Measurements from ENCODE around the gene ZNF799. TPM values are rescaled to one million over a fixed set of nuclear protein-coding genes. Genes with fewer than 3 reads are reported as not detected.
A peak's percentile ranks its signal among the peaks of the same experiment; 100 is the strongest.
"Not testable (repeated sequence)": the region's sequence is repeated elsewhere in the genome, so short reads cannot be mapped to it uniquely, and the experiment has no call there.

The ZNF799 gene
- total RNA-seq, 2 experiments from 2014 or later: 4.2 to 4.7 TPM

GRCh38 chr19:12399901-12400632, 1.0 kb downstream of the ZNF799 start:
- intact Hi-C loops (cut with micrococcal nuclease): loop anchor here (1.0 to 2.0 kb wide), 3 partner anchors 41 to 106 kb away; partner anchors contain the start of genes ZNF44 and ZNF443
- H3K27me3 Mint-ChIP-seq; H3K4me1 Mint-ChIP-seq (ENCODE audit: low read depth); CTCF ChIA-PET; H3K9me3 Mint-ChIP-seq: not testable (repeated sequence)
- Mint-ChIP-seq H3K36me3 (peaks cover 14% of the 10 kb centered on the region), H3K4me3 (peak overlapping the region; percentile 90), H3K27ac (peak overlapping the region; percentile 60)
- POLR2A ChIA-PET: interaction anchor here (0.6 to 1.8 kb wide), 2 partner anchors 67 to 204 kb away, joined by 3 to 11 read pairs; partner anchors contain the start of gene ZNF563
- peak; percentile 61 for DNase-seq

- H3K27ac Mint-ChIP-seq, CTCF ChIA-PET: not testable (repeated sequence)
- H3K9me3 Mint-ChIP-seq: peaks cover 60% of the 10 kb centered on the region
Measured at GRCh38 chr19:12391148-12391547, 9.9 kb downstream of the ZNF799 start.

GRCh38 chr19:12386365-12386764, 14.7 kb downstream of the ZNF799 start:
- H3K27me3 Mint-ChIP-seq, H3K4me3 Mint-ChIP-seq: not testable (repeated sequence)

More at GRCh38 chr19:12391148-12391547, 9.9 kb downstream of the ZNF799 start:
- H3K4me3 Mint-ChIP-seq; POLR2A ChIA-PET; DNase-seq; H3K27me3 Mint-ChIP-seq; H3K4me1 Mint-ChIP-seq (ENCODE audit: low read depth); intact Hi-C loops (cut with micrococcal nuclease): not testable (repeated sequence)
- H3K36me3 Mint-ChIP-seq: peaks cover 68% of the 10 kb centered on the region

GRCh38 chr19:12380444-12380737, 20.7 kb downstream of the ZNF799 start:
- intact Hi-C loops (cut with micrococcal nuclease): no loop called here
- CTCF ChIA-PET: no interaction called here
- H3K9me3 Mint-ChIP-seq: peaks cover 71% of the 10 kb centered on the region

More at GRCh38 chr19:12386365-12386764, 14.7 kb downstream of the ZNF799 start:
- H3K27ac Mint-ChIP-seq; DNase-seq; CTCF ChIA-PET; POLR2A ChIA-PET; intact Hi-C loops (cut with micrococcal nuclease); H3K4me1 Mint-ChIP-seq (ENCODE audit: low read depth): not testable (repeated sequence)
- Mint-ChIP-seq H3K36me3 (peaks cover 51% of the 10 kb centered on the region), H3K9me3 (peaks cover 60% of the 10 kb centered on the region)

GRCh38 chr19:12379732-12380443, 21.2 kb downstream of the ZNF799 start:
- H3K4me1 Mint-ChIP-seq (ENCODE audit: low read depth): no peaks in the 10 kb centered on the region
- ChIA-PET POLR2A (interaction anchor here (0.6 kb wide), 1 partner anchor 97 kb away, joined by 3 read pairs; no protein-coding TSS in a partner anchor), CTCF (no interaction called here)
- no peaks in the 10 kb centered on the region for H3K27me3 Mint-ChIP-seq
- intact Hi-C loops (cut with micrococcal nuclease): no loop called here
- H3K36me3 Mint-ChIP-seq: peaks cover 48% of the 10 kb centered on the region
- no peak overlapping the region for H3K4me3 Mint-ChIP-seq
- DNase-seq: no peak
- no peak overlapping the region for H3K27ac Mint-ChIP-seq
- H3K9me3 Mint-ChIP-seq: peaks cover 73% of the 10 kb centered on the region

More at GRCh38 chr19:12380444-12380737, 20.7 kb downstream of the ZNF799 start:
- Mint-ChIP-seq H3K36me3 (peaks cover 46% of the 10 kb centered on the region), H3K27ac (no peak overlapping the region), H3K4me1 (ENCODE audit: low read depth) (no peaks in the 10 kb centered on the region), H3K4me3 (no peak overlapping the region), H3K27me3 (no peaks in the 10 kb centered on the region)
- POLR2A ChIA-PET: no interaction called here
- DNase-seq: no peak

- Mint-ChIP-seq H3K27ac (no peak overlapping the region), H3K9me3 (peaks cover 34% of the 10 kb centered on the region), H3K4me3 (no peak overlapping the region), H3K27me3 (no peaks in the 10 kb centered on the region), H3K4me1 (ENCODE audit: low read depth) (no peaks in the 10 kb centered on the region), H3K36me3 (peaks cover 19% of the 10 kb centered on the region)
- ChIA-PET POLR2A (interaction anchor here (0.7 kb wide), 1 partner anchor 40 kb away, joined by 3 read pairs; no protein-coding TSS in a partner anchor), CTCF (no interaction called here)
- intact Hi-C loops (cut with micrococcal nuclease): no loop called here
- no peak for DNase-seq
Measured at GRCh38 chr19:12374026-12374425, 27.0 kb downstream of the ZNF799 start.

GRCh38 chr19:12365236-12366162, 35.6 kb downstream of the ZNF799 start, which contains the start of gene ZNF442:
ZNF442 (minus strand) TSS chr19:12365683; CDS start chr19:12363631, 2,052 bp downstream.
- Mint-ChIP-seq H3K4me3 (peak within 1 kb of the TSS; percentile 93), H3K27me3 (peaks cover 2% of the 10 kb centered on the region), H3K9me3 (no peaks in the 10 kb centered on the region), H3K4me1 (ENCODE audit: low read depth) (peaks cover 16% of the 10 kb centered on the region), H3K27ac (peak within 1 kb of the TSS; percentile 65), H3K36me3 (no peaks in the 10 kb centered on the region)
- ChIA-PET POLR2A (interaction anchor here (0.9 to 2.2 kb wide), 3 partner anchors 32 to 130 kb away, joined by 3 to 19 read pairs (median 6); partner anchors contain the start of gene ZNF563), CTCF (interaction anchor here (0.6 to 1.9 kb wide), 10 partner anchors 10 to 442 kb away, joined by 3 to 11 read pairs (median 4); partner anchors contain the start of genes ZNF136, ZNF443 and ZNF563)
- DNase-seq: peak; percentile 93
- intact Hi-C loops (cut with micrococcal nuclease): loop anchor here (1.0 kb wide), 3 partner anchors 34 to 163 kb away; partner anchors contain the start of gene ZNF799

GRCh38 chr19:12364391-12365235, 36.5 kb downstream of the ZNF799 start:
- Mint-ChIP-seq H3K36me3 (no peaks in the 10 kb centered on the region), H3K9me3 (no peaks in the 10 kb centered on the region), H3K27me3 (peaks cover 2% of the 10 kb centered on the region), H3K4me3 (peak overlapping the region; percentile 93), H3K27ac (peak overlapping the region; percentile 33), H3K4me1 (ENCODE audit: low read depth) (peaks cover 16% of the 10 kb centered on the region)
- POLR2A ChIA-PET: interaction anchor here (1.4 to 2.2 kb wide), 2 partner anchors 31 to 131 kb away, joined by 6 to 19 read pairs; partner anchors contain the start of gene ZNF563
- CTCF ChIA-PET: interaction anchor here (0.6 to 1.9 kb wide), 10 partner anchors 9 to 441 kb away, joined by 3 to 11 read pairs (median 4); partner anchors contain the start of genes ZNF136, ZNF44 and ZNF563
- DNase-seq: peak; percentile 14
- intact Hi-C loops (cut with micrococcal nuclease): loop anchor here (1.0 kb wide), 3 partner anchors 33 to 162 kb away; partner anchors contain the start of gene ZNF799

- H3K27ac Mint-ChIP-seq; H3K27me3 Mint-ChIP-seq; CTCF ChIA-PET; H3K36me3 Mint-ChIP-seq; H3K4me3 Mint-ChIP-seq; DNase-seq; H3K9me3 Mint-ChIP-seq; POLR2A ChIA-PET; intact Hi-C loops (cut with micrococcal nuclease): not testable (repeated sequence)
- peaks cover 16% of the 10 kb centered on the region for H3K4me1 Mint-ChIP-seq (ENCODE audit: low read depth)
Measured at GRCh38 chr19:12362236-12362635, 38.8 kb downstream of the ZNF799 start.

GRCh38 chr19:12353375-12353774, 47.7 kb downstream of the ZNF799 start:
- Mint-ChIP-seq H3K36me3 (peaks cover 53% of the 10 kb centered on the region), H3K9me3 (peaks cover 60% of the 10 kb centered on the region)
- CTCF ChIA-PET: no interaction called here

GRCh38 chr19:12350890-12351197, 50.2 kb downstream of the ZNF799 start:
- Mint-ChIP-seq H3K36me3 (peaks cover 49% of the 10 kb centered on the region), H3K9me3 (peaks cover 70% of the 10 kb centered on the region)

More at GRCh38 chr19:12353375-12353774, 47.7 kb downstream of the ZNF799 start:
- no peak for DNase-seq
- Mint-ChIP-seq H3K4me3 (no peak overlapping the region), H3K27ac (no peak overlapping the region), H3K27me3 (no peaks in the 10 kb centered on the region), H3K4me1 (ENCODE audit: low read depth) (no peaks in the 10 kb centered on the region)
- POLR2A ChIA-PET: no interaction called here
- intact Hi-C loops (cut with micrococcal nuclease): no loop called here

More at GRCh38 chr19:12350890-12351197, 50.2 kb downstream of the ZNF799 start:
- Mint-ChIP-seq H3K27me3 (no peaks in the 10 kb centered on the region), H3K4me3 (no peak overlapping the region), H3K27ac (no peak overlapping the region), H3K4me1 (ENCODE audit: low read depth) (no peaks in the 10 kb centered on the region)
- intact Hi-C loops (cut with micrococcal nuclease): no loop called here
- POLR2A ChIA-PET: no interaction called here
- CTCF ChIA-PET: no interaction called here
- no peak for DNase-seq
